Activated naive CD4-positive, alpha-beta T cell treated with anti-CD3 and anti-CD28 coated beads, Interleukin-2, amount 50 U/mL, for 16 hours (primary cell): Measurements from ENCODE around the gene SNAP23.

Source experiments
- DNase-seq: peaks from one replicate; pipeline ENCODE4 v3.0.0-alpha.2; 2020

The SNAP23 gene

GRCh38 chr15:42495361-42496212 is at the start of gene SNAP23:
Gene SNAP23 (plus strand): TSS chr15:42495634. CDS start chr15:42511847, 16,213 bp downstream.
- peak; percentile 79 for DNase-seq

- no peak for DNase-seq
Measured at GRCh38 chr15:42447599-42447998, 47.8 kb upstream of the SNAP23 start.

GRCh38 chr15:42448281-42448680 is 47.2 kb upstream of the SNAP23 start:
- no peak for DNase-seq

DNA sequence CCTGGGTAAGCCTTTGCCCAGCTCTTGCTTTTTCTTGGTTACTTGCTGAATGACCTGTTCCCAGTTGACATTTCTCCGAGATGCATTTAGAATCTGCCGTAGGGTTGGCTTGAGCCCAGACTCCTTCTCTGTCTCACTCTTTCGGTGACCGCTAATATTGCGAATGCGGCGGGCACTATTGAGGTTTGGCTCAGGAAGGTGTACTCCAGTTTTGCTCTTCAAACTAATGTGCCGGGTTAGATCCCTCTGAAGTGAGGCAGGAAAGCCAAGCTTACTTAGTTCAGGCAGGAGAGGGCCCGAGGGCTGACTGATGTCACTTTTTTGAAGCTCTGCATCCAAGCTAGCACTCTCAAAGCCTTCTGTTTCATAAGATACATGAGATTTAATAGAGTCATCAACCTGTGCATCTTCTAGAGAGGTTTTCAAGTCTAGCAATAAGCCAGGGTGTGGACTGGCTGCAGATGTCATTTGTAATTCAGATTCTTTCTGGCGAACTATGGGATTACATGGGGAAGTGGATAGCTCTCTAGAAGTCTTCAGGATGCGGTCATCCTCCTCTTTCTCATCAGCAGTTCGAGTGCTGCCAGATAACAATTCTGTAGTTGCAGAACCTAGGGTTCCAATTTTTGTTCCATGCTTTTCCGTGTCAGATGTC is 45.5 kb upstream of the SNAP23 start:
- DNase-seq = no peak

DNA sequence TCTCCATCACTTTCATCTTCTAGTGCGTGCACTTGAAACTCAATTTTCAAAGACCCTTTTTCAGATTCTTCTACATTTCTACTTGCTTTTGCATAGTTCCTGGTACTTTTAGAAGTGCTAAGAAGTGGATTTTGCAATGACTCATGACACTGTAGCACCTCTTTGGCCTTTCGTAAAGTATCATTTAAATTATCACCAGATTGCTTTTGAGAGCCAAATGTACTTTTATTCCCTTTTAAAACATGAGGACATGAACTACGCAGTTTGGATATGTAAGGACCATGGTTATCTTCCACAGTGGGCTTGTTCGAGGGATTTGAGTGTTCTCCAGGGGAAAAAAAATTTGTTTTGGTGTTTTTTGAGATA is 45.0 kb upstream of the SNAP23 start:
- no peak for DNase-seq

- DNase-seq = no peak
Measured at GRCh38 chr15:42453826-42454225, 41.6 kb upstream of the SNAP23 start.

DNA sequence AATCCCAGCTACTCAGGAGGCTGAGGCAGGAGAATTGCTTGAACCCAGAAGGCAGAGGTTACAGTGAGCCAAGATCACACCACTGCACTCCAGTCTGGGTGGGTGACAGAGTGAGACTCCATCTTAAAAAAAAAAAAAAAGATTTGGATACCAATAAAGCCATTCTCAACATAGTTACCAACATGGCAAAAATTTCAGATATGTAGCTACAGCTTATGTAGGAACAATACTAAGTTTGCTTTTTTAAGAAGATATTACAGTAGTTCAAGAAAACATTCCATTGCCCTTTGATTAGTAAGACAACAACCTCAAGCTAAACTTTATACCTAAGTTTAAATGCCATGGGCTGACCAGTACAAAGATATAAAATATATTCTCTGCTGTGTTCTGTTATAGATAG is 38.9 kb upstream of the SNAP23 start:
- DNase-seq = no peak

DNA sequence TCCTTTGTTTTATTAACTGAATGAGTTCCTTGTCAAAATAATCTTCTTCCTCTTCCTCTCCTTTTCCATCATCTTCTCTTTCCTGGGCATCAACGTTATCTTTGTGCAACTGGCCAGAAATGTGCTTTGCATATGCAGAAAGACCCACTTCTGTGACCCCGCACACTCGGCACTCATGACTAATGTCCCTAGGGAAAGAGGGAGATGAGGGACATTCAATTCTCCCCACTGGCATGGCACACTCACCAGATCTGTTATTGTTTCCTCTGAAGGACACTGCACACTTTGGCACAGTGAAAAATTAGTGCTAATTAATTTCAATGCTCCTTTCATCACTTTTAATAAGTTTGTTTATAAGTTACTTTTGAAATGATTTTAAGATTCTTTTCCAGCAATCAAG is 38.5 kb upstream of the SNAP23 start:
- DNase-seq = no peak

- no peak for DNase-seq
Measured at GRCh38 chr15:42457445-42458442, 37.7 kb upstream of the SNAP23 start.

DNA sequence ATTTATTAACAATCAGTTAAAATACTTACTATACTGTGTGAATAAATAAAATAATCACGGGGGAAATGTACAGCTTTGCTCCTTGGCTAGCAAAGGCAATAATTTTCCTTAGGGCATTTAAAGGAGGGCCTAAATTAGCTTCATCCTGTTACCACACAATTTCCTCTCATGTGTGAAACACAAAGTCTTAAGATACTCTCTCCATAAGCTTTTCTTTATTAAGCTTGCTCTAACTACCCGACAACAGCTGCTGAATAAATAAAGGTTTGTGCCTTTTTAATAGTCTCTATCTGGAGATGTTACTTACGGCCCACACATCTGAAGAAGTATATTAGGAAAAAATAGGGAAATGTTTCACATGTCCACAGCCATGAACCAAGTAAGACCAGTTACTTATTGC is 34.2 kb upstream of the SNAP23 start:
- DNase-seq = no peak

DNA sequence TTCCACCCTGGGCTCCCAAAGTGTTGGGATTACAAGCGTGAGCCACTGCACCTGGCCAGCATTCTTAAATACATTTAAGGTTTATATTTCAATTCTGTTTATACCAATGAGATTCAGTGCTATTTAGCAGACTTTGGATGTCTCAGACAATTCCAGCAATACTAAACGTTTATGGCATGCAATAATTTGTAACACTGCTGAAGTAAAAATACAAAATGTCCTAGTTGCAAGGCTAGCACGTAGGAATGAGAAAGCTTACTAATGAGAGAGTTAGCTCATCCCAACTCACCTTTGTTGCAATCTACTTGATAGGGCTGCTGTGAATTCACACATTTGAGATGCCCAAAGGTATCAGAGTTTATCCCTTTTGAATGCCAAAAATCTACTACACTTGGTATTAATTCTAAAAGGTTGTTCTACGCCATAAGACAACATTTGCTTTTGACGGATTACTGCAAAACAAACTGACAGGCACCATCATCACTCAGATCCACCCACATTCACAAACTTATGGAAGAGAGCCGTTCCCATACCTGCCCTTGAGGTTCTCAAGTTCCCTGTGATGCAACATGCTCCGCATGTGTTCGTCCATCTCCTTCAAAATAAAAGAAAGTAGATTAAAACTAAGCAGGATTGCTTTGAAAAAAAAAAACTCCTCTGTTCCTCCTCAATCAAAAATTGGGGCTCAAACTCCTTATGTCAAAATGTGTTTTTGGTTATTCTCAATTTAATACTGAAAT is 29.7 kb upstream of the SNAP23 start:
- DNase-seq = no peak

- no peak for DNase-seq
Measured at GRCh38 chr15:42471002-42471401, 24.4 kb upstream of the SNAP23 start.

- no peak for DNase-seq
Measured at GRCh38 chr15:42474827-42475226, 20.6 kb upstream of the SNAP23 start.

GRCh38 chr15:42482701-42483100 is 12.7 kb upstream of the SNAP23 start:
- no peak for DNase-seq

- no peak for DNase-seq
Measured at GRCh38 chr15:42483677-42484076, 11.8 kb upstream of the SNAP23 start.

DNA sequence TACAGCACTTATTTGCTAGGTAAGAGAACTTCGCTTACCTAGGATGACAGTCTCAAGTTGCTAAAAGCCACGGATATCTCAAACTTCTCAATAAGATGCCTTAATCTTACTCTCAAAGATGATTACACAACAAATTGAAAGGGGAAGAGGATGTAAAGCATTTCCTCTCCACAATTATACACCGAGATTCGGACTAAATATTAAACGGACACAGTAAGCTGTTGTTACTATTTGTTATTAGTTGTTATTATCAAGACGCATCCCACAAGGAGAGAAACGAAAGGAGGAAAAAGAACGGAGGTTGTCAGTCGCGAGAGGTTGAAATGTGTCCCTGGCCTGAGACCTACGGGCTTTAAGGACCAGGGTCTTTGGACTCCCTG is 5.2 kb upstream of the SNAP23 start:
- no peak for DNase-seq

- peak; percentile 84 for DNase-seq
Measured at GRCh38 chr15:42490671-42491538, 4.5 kb upstream of the SNAP23 start, which contains the start of gene ZNF106. Gene ZNF106 (minus strand): TSS chr15:42491141. CDS start chr15:42472289, 18,852 bp downstream.

- no peak for DNase-seq
Measured at GRCh38 chr15:42491539-42492225, 3.8 kb upstream of the SNAP23 start.

DNA sequence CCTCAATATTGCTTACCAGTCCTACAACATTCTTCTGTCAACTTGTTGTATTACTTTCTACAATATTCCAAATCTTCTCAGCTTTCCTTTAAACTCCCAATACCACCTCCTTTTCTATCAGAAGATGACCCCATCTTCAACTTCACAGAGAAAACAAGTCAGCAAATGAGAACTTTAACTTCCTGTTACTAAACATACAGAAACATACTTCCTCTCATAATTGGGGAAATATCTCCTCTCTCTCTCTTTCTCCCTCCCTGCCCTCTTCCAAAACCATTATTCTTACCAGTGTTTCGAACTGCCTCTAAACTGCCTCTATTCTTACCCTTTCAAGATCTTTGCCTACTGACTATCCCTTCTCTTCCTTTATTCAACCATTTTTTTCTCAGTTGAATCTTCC is 1.8 kb upstream of the SNAP23 start:
- no peak for DNase-seq

DNA sequence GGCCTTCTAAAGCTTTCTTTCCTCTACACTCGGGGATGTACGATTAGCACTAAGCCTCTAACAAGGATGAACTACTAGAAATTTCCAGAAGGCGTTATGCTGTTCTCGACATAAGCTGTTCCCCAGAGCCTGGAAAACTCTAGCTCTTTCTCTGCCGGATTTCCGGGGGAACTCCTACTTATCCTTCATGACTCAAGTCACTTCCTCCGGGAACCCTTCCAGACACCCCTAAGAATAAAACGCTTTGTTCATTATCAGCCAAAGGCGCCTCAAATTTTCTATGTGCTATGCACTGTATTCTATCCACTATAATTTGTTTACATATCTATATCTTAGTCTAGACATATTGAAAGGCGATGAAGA is 455 bp upstream of the SNAP23 start:
- no peak for DNase-seq
